ENCODE measurements around the gene TYR. TPM values are rescaled to one million over a fixed set of nuclear protein-coding genes. Genes with fewer than 3 reads are reported as not detected.

The TYR gene
- total RNA-seq, 1 donor from 2014 or later: not detected

DNA sequence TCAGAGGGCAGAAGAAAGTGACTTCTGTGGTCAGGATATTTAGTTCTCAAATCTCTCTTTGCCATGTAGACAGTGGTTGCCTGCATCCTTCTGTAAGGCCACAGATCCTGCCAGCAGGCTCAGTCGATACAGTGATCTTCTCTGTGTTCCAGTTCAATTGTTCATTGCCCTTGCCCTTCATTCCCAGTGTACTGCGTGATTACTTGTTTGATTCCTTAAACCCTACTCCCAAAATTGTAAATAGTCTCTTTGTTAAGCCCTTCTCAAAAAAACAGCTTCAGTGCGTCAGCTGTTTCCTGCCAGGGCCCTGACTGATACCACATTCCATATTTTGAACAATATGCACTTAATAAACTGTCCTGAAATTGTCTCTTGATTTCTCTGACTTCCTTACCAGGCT lies 9.3 kb upstream of the TYR start:
- TF ChIP-seq, protein P1, sequence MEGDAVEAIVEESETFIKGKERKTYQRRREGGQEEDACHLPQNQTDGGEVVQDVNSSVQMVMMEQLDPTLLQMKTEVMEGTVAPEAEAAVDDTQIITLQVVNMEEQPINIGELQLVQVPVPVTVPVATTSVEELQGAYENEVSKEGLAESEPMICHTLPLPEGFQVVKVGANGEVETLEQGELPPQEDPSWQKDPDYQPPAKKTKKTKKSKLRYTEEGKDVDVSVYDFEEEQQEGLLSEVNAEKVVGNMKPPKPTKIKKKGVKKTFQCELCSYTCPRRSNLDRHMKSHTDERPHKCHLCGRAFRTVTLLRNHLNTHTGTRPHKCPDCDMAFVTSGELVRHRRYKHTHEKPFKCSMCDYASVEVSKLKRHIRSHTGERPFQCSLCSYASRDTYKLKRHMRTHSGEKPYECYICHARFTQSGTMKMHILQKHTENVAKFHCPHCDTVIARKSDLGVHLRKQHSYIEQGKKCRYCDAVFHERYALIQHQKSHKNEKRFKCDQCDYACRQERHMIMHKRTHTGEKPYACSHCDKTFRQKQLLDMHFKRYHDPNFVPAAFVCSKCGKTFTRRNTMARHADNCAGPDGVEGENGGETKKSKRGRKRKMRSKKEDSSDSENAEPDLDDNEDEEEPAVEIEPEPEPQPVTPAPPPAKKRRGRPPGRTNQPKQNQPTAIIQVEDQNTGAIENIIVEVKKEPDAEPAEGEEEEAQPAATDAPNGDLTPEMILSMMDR (IDR thresholded peaks at IDR 0.05; ENCODE audit: insufficient read depth, low read length, poor library complexity, severe bottlenecking): no peak
- Histone ChIP-seq H3K4me3 (ENCODE audit: low read depth, low read length) (no peak overlapping the region), H3K27me3 (ENCODE audit: control insufficient read depth, insufficient read depth, low read length) (no peaks in the 10 kb centered on the region), H3K36me3 (ENCODE audit: control insufficient read depth, insufficient read depth, low read length) (no peaks in the 10 kb centered on the region)
- no peak for DNase-seq (ENCODE audit: low read depth)

DNA sequence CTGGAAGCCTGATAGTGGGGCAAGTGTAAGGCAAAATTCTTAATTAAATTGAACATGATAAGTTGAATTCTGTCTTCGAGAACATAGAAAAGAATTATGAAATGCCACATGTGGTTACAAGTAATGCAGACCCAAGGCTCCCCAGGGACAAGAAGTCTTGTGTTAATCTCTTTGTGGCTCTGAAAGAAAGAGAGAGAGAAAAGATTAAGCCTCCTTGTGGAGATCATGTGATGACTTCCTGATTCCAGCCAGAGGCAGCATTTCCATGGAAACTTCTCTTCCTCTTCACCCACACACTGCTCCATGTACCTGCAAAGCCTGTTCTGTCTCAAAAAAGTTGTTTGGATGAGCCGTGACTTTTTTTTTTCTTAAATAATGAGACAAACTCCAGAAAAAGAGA lies 1.9 kb upstream of the TYR start:
- Histone ChIP-seq H3K4me3 (ENCODE audit: low read depth, low read length) (no peak overlapping the region), H3K36me3 (ENCODE audit: control insufficient read depth, insufficient read depth, low read length) (no peaks in the 10 kb centered on the region), H3K27me3 (ENCODE audit: control insufficient read depth, insufficient read depth, low read length) (no peaks in the 10 kb centered on the region)
- TF ChIP-seq, protein P1 (IDR thresholded peaks at IDR 0.05; ENCODE audit: insufficient read depth, low read length, poor library complexity, severe bottlenecking): no peak
- no peak for DNase-seq (ENCODE audit: low read depth)

DNA sequence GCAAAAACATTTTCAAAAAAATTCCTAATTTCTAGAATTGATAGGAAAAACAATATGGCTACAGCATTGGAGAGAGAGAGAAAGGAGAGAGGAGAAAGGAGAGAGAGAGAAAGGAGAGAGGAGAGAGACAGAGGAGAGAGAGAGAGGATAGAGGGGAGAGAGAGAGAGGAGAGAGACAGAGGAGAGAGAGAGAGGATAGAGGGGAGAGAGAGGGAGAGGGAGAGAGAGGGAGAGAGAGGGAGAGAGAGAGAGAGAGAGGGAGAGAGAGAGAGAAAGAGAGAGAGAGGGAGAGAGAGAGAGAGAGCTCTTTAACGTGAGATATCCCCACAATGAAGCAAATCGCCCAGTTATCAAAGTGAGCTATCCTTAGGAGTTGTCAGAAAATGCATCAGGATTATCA lies 737 bp upstream of the TYR start:
- no peak overlapping the region for H3K4me3 ChIP-seq (ENCODE audit: low read depth, low read length)
- no peaks in the 10 kb centered on the region for H3K27me3 ChIP-seq (ENCODE audit: control insufficient read depth, insufficient read depth, low read length)
- DNase-seq (ENCODE audit: low read depth): no peak
- H3K36me3 ChIP-seq (ENCODE audit: control insufficient read depth, insufficient read depth, low read length): no peaks in the 10 kb centered on the region
- TF ChIP-seq, protein P1 (IDR thresholded peaks at IDR 0.05; ENCODE audit: insufficient read depth, low read length, poor library complexity, severe bottlenecking): no peak

DNA sequence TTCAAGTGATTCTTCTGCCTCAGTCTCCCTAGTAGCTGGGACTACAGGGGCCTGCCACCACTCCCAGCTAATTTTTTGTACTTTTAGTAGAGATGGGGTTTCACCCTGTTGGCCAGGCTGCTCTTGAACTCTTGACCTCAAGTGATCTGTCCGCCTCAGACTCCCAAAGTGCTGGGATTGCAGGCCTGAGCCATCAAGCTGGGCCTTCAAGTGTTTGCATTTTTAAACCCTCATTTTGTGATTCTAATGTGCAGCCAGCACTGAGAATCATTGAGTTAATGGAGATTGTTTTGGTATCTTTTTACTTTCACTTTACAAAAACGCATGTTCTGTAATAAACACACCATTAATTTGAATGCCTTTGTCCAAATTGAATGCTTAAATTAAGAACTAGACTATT lies 3.4 kb downstream of the TYR start:
- TF ChIP-seq, protein P1 (IDR thresholded peaks at IDR 0.05; ENCODE audit: insufficient read depth, low read length, poor library complexity, severe bottlenecking): no peak
- no peak overlapping the region for H3K4me3 ChIP-seq (ENCODE audit: low read depth, low read length)
- no peak for DNase-seq (ENCODE audit: low read depth)
- H3K27me3 ChIP-seq (ENCODE audit: control insufficient read depth, insufficient read depth, low read length): no peaks in the 10 kb centered on the region
- H3K36me3 ChIP-seq (ENCODE audit: control insufficient read depth, insufficient read depth, low read length): no peaks in the 10 kb centered on the region

DNA sequence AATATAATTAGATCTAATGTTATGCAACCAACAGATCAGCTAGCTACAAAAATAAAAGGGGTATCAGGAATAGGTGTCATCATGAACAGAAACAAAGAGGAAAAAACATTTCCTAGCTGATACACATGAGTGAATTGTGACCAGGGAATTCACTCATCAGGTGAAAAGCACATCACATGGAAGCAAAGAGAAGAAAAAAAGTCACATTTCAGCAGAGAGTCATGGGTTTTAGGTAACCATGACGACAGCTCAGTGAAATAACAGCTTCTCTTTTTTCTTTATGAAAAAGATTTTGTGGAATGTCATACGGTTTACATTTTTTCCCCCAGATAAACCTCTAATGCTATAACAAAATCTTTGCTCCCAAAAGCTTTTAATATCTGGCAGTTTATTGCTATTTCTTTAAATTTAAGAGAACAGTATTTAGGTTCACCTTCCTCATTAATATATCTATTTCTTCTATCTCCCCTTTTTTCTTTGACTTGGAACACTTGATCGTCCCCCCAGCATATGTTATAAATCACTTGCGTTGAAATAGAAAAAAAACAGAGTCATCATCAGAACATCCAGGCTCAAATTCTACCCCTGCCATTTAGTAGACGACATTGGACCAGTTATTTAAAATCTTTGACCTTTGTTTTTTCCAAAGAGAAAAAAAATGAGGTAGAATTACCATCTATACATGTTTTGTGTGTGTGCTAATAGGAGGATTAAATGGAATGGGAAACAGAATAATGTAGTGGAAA lies 5.3 kb downstream of the TYR start:
- H3K27me3 ChIP-seq (ENCODE audit: control insufficient read depth, insufficient read depth, low read length): no peaks in the 10 kb centered on the region
- no peak for DNase-seq (ENCODE audit: low read depth)
- TF ChIP-seq, protein P1 (IDR thresholded peaks at IDR 0.05; ENCODE audit: insufficient read depth, low read length, poor library complexity, severe bottlenecking): no peak
- H3K36me3 ChIP-seq (ENCODE audit: control insufficient read depth, insufficient read depth, low read length): no peaks in the 10 kb centered on the region
- no peak overlapping the region for H3K4me3 ChIP-seq (ENCODE audit: low read depth, low read length)

DNA sequence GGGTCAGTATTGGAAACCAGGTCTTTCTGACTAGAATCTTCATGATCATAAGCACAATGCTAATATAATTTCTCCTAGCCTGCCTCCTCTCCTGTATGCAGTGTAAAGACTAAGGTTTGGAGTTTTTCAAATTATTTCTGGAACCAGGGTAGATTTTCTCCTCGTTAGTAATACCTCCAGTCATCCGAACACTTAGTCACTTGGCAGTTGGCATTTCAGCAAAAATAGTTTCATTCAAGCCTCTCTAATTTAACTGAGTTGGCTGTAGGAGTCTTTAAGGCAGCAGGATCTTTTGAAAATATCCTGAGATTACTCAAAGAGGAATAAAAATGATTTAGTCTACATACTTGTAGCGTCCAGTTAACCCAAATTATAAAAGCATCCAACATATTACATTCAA lies 6.3 kb downstream of the TYR start:
- TF ChIP-seq, protein P1 (IDR thresholded peaks at IDR 0.05; ENCODE audit: insufficient read depth, low read length, poor library complexity, severe bottlenecking): no peak
- no peak for DNase-seq (ENCODE audit: low read depth)
- Histone ChIP-seq H3K4me3 (ENCODE audit: low read depth, low read length) (no peak overlapping the region), H3K27me3 (ENCODE audit: control insufficient read depth, insufficient read depth, low read length) (no peaks in the 10 kb centered on the region), H3K36me3 (ENCODE audit: control insufficient read depth, insufficient read depth, low read length) (no peaks in the 10 kb centered on the region)

All from kidney epithelial cell (primary cell).